GM19035 (cell line): Measurements from ENCODE around the gene DGAT2.

Experiments
- ATAC-seq: cut with Tn5 transposase; IDR thresholded peaks from one replicate; pipeline ENCODE4 v1.9.1; 2021; ENCODE audit not compliant: unreplicated experiment

Gene DGAT2

DNA sequence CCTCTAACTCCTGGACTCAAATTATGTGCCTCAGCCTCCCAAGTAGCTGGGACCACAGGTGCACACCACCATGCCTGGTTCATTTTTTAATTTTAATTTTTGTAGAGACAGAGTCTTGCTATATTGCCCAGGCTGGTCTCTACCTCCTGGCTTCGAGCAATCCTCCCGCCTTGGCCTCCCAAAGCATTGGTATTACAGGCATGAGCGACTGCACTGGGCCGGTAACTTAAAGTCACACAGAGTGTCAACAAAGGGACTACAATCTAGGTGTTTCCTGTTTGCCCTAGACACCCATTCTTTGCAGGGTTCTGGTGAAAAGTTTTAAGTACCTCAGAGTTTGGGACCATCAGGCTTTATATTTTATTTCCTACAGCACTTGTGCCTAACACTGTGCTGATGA, 54.8 kb downstream of the DGAT2 start:
- no peak for ATAC-seq

- ATAC-seq, result peak; percentile 3
Observed at GRCh38 chr11:75823946-75824345, 55.4 kb downstream of the DGAT2 start.

DNA sequence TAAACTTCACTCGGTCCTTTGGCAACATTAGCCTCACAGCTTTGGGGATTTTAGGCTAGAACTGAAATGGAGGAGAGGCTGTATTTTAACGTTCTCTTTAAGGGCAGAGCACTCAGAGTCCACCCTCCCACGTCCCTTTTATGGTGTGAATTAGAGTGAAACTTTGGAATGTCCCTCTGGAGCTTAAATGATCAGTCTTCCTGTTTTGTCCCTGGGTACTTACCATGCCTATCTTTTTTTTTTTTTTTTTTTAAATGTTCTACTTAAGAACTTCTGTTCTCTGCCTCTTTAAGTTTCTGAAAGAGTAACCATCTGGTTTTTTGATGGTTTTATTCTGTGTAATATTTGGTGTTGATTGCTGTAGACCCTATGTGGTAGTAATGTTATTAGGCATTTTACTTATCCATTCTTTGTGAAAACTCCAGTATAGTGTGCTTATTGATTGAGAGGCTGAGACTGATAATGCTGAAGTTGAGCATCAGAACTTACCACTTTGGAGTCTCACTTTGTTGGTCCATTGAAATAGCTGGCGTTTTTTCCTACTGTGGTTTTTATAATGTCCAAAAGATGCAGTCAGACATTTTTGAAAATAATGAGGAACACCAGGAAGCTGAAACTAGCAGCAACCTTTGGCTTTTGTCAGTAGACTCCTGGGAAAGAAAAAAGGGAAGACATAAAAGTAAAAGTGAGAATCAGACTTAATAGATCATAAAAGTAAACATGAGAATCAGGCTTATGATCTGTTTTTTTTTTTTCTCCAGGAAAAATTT, 58.1 kb downstream of the DGAT2 start:
- ATAC-seq, result no peak

DNA sequence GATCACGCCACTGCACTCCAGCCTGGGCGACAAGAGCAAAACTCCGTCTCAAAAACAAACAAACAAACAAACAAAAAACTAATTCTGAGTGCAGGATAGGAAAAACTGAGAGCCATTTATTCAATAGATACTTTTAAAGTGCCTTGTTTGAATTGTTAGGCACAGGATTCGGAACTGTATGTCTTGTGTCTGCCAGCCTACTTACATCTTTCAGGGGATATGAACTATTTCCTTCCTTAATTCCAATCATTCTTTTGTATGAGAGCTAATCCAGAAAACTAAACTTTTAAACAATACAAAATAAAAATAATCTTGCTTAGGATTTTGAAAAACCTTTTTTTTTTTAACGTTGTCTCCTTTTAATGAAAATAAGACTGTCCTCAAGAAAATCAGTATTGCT, 59.0 kb downstream of the DGAT2 start:
- no peak for ATAC-seq

DNA sequence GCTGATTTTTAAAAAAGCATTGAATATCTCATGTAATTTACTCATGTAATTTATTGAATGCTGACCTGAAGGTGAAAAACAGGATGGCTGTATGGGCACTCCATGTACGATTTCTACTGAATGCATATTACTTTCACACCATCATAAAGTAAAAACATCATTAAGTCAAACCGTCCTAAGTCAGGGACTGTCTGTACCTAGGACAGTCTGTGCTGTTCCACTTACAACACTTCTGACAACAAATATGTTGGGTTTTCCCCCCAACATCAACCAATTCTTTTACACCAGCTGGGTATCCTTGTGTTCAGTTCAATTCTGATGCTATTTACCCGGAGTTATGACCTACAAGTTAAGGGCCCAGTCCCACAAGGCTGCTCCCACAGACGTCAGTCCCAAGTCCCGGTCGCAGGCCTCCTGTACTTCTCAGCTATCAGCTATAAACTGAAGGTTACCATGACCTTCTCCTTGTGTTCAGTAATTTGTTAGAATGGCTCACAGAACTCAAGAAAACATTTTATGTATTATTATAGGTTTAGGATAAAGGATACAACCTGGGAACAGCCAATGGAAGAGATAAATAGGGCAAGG, 63.4 kb downstream of the DGAT2 start:
- ATAC-seq, result no peak

GRCh38 chr11:75834728-75835127, 66.2 kb downstream of the DGAT2 start:
- ATAC-seq, result no peak

- ATAC-seq, result no peak
Observed at GRCh38 chr11:75836417-75836816, 67.8 kb downstream of the DGAT2 start.

GRCh38 chr11:75839851-75840250, 71.3 kb downstream of the DGAT2 start:
- no peak for ATAC-seq

DNA sequence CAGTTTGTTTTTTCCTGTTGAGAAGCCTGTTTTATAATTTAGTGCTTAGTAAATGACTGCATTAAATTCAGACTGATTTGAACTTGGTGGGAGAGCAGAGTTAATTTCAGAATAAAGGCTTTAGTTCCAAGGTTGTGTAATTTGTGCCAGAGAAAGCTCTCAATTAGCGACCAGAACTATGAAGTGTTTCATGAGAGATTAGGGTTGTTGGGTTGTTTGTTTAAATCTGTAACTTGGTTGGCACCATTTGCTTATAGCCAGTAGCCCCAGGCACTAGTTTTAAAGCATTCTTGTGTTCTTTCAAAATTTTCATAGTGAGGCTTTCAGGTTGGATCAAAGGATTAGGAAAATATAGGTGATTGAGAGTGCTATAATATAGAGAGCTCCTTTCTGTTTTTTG, 71.9 kb downstream of the DGAT2 start:
- no peak for ATAC-seq

GRCh38 chr11:75841739-75842138, 73.2 kb downstream of the DGAT2 start:
- ATAC-seq, result no peak

DNA sequence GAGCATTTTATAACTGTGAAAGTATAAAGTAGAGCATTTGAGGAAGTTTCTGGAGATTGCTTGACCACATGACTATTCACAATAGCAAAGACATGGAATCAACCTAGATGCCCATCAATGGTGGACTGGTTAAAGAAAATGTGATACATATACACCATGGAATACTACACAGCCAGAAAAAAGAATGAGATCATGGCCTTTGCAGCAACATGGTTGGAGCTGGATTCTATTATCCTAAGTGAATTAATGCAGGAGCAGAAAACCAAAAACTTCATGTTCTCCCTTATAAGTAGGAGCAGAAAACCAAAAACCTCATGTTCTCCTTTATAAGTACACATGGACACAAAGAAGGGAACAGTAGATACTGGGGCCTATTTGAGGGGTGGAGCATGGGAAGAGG, 76.7 kb downstream of the DGAT2 start:
- no peak for ATAC-seq

DNA sequence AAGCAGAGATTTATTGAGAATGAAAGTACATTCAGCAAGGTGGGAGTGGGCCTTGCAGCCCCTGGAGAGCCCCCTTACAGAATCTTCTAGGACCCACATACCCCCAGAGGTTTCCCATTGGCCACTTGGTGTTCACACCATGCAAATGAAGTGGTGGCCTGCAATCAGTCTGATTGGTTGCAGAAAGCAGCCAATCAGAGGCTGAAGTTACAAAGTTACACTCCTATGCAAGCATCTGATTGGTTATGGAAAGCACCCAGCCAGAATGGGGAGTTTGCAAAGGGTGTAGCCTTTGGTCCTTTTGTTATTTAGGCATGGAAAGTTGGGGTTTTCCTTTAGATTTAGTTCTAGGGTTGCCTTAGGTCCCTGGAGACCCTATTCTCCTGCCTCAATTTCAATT, 81.3 kb downstream of the DGAT2 start:
- no peak for ATAC-seq

- no peak for ATAC-seq
Observed at GRCh38 chr11:75850787-75851186, 82.2 kb downstream of the DGAT2 start.
